Breast epithelium (tissue), 3 donors: ENCODE measurements around the gene FAM170A.

Experiments
- POLR2A ChIP-seq: fragments of 450-650 bp; IDR thresholded peaks from one replicate; pipeline ENCODE4 v1.6.1; 2016; ENCODE audit warnings: antibody characterized with exemption, mild to moderate bottlenecking, moderate library complexity
- POLR2AphosphoS5 ChIP-seq, 3 donors: sonication (generic); formaldehyde crosslinking; IDR thresholded peaks; one replicate each; pipeline ENCODE4 v1.6.1; 2017; ENCODE audit warnings: antibody characterized with exemption in 3 of 3
- TF ChIP-seq, protein P1 (sequence below), 3 donors: fragments of 450-650 bp; IDR thresholded peaks; one replicate each; pipeline ENCODE4 v1.5.1; 2016 to 2017; ENCODE audit warnings: antibody characterized with exemption in 3 of 3, mild to moderate bottlenecking in 3 of 3, moderate library complexity in 3 of 3

DNA sequence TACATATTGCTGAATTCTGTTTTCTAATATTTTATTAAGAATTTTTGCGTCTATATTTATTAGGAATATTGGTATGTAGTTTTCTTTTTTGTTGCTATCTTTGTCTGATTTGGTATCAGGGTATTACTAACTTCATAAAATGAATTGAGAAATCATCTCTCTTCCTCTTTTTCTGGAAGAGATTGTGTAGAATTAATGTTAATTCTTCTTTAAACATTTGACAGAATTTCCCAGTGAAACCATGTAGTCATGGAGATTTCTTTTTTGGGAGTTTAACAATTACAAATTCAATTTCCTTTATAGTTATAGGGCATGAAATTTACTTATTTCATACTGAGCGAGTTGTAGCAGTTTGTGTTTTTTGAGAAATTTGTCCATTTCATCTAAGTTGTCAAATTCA lies 3.3 kb upstream of the FAM170A start:
- no peak for TF ChIP-seq POLR2A
- TF ChIP-seq, protein P1, sequence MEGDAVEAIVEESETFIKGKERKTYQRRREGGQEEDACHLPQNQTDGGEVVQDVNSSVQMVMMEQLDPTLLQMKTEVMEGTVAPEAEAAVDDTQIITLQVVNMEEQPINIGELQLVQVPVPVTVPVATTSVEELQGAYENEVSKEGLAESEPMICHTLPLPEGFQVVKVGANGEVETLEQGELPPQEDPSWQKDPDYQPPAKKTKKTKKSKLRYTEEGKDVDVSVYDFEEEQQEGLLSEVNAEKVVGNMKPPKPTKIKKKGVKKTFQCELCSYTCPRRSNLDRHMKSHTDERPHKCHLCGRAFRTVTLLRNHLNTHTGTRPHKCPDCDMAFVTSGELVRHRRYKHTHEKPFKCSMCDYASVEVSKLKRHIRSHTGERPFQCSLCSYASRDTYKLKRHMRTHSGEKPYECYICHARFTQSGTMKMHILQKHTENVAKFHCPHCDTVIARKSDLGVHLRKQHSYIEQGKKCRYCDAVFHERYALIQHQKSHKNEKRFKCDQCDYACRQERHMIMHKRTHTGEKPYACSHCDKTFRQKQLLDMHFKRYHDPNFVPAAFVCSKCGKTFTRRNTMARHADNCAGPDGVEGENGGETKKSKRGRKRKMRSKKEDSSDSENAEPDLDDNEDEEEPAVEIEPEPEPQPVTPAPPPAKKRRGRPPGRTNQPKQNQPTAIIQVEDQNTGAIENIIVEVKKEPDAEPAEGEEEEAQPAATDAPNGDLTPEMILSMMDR (IDR thresholded peaks at IDR 0.05), result no peak
- no peak for TF ChIP-seq POLR2AphosphoS5 (IDR thresholded peaks at IDR 0.05)
